Upper lobe of right lung (tissue), 1 donor: ENCODE data around the gene PPL. TPM values are rescaled to one million over a fixed set of nuclear protein-coding genes. Genes with fewer than 3 reads are reported as not detected.
A peak's percentile ranks its signal among the peaks of the same experiment; 100 is the strongest.

Experiments
- ATAC-seq: fragments of 200-7000 bp; cut with Tn5 transposase; one replicate; pipeline ENCODE4 v1.9.1; 2020; ENCODE audit warnings: mild to moderate bottlenecking, moderate library complexity
- DNase-seq: peaks from one replicate; pipeline ENCODE4 v3.0.0-alpha.2; 2020
- H3K27ac ChIP-seq: fragments of 200-600 bp; one replicate; pipeline ENCODE4 v1.8.0; 2022
- H3K27me3 ChIP-seq: fragments of 200-600 bp; one replicate; pipeline ENCODE4 v1.8.0; 2022; ENCODE audit warnings: mild to moderate bottlenecking
- H3K36me3 ChIP-seq: fragments of 200-600 bp; one replicate; pipeline ENCODE4 v1.8.0; 2022
- H3K4me1 ChIP-seq: fragments of 200-600 bp; one replicate; pipeline ENCODE4 v1.8.0; 2022
- H3K4me3 ChIP-seq: fragments of 200-600 bp; one replicate; pipeline ENCODE4 v1.8.0; 2022; ENCODE audit warnings: mild to moderate bottlenecking
- H3K9me3 ChIP-seq: fragments of 200-600 bp; one replicate; pipeline ENCODE4 v1.8.0; 2022
- intact Hi-C: fragments of 100-400 bp; cut with DNase I; formaldehyde crosslinking; loops from one replicate; pipeline ENCODE4 v1.11.0; 2022
- total RNA-seq: library from RNA; stranded (reverse); fragmentation: NEBNext Ultra II Directional; extraction: Animal tissue kit (Norgen Biotek cat#: 25700); gene quantifications from one replicate; pipeline ENCODE4 v1.2.1, GENCODE V29; 2021
- TF ChIP-seq, protein P1 (sequence below): fragments of 200-600 bp; IDR thresholded peaks from one replicate; pipeline ENCODE4 v1.8.0; 2022; ENCODE audit warnings: antibody characterized with exemption
- donor health status: DM: no; HTN: yes; CAD: no; lungs with severe emphysema.

PPL gene
- total RNA-seq, 1 donor from 2014 or later: 78.1 TPM

DNA sequence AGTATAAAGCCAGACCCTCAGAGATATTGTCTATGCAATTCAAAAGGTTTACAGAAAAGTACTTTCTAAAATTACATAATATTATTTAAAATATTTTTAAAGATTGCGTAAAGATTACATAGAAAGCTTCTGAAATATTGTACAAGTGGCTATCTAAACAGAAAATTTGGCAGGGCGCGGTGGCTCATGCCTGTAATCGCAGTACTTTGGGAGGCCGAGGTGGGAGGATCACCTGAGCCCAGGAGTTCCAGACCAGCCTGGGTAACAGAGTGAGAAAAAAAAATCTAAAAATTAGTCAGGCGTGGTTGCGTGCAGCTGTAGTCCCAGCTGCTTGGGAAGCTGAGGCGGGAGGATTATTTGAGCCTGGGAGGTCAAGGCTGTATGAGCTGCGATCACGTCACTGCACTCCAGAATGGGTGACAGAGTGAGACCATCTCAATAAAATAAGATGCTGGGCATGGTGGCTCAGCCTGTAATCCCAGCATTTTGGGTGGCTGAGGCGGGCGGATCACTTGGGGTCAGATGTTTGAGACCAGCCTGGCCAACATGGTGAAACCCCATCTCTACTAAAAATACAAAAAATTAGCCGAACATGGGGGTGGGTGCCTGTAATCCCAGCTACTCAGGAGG lies 71.6 kb downstream of the PPL start:
- ATAC-seq (no peak), DNase-seq (no peak)
- TF ChIP-seq, protein P1, sequence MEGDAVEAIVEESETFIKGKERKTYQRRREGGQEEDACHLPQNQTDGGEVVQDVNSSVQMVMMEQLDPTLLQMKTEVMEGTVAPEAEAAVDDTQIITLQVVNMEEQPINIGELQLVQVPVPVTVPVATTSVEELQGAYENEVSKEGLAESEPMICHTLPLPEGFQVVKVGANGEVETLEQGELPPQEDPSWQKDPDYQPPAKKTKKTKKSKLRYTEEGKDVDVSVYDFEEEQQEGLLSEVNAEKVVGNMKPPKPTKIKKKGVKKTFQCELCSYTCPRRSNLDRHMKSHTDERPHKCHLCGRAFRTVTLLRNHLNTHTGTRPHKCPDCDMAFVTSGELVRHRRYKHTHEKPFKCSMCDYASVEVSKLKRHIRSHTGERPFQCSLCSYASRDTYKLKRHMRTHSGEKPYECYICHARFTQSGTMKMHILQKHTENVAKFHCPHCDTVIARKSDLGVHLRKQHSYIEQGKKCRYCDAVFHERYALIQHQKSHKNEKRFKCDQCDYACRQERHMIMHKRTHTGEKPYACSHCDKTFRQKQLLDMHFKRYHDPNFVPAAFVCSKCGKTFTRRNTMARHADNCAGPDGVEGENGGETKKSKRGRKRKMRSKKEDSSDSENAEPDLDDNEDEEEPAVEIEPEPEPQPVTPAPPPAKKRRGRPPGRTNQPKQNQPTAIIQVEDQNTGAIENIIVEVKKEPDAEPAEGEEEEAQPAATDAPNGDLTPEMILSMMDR: no peak
- Histone ChIP-seq H3K27ac (no peak overlapping the region), H3K27me3 (no peaks in the 10 kb centered on the region), H3K36me3 (peaks cover 61% of the 10 kb centered on the region), H3K4me1 (peaks cover 18% of the 10 kb centered on the region), H3K9me3 (no peaks in the 10 kb centered on the region), H3K4me3 (no peak overlapping the region)
- intact Hi-C loops: no loop called here

DNA sequence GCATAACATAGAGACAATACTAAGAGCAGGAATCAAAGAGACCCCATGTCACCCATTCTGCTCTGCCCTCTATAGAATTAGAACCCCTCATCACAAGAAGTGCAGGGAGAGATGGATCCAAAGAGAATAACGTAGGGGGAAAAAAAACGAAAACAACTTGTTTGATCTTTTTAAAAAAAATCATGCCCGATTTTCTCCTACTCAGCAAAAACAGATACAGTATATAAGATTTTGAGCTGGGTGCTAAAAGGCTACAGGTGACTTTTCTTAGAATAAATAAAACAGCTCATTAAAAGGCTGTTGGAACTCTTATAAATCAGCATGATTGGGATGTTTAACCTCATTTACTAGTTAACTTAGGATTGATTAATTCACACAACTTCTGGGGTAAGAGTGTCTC lies 72.2 kb downstream of the PPL start:
- TF ChIP-seq, protein P1: no peak
- Histone ChIP-seq H3K27me3 (no peaks in the 10 kb centered on the region), H3K9me3 (no peaks in the 10 kb centered on the region), H3K4me1 (peaks cover 18% of the 10 kb centered on the region), H3K27ac (no peak overlapping the region), H3K4me3 (no peak overlapping the region), H3K36me3 (peaks cover 61% of the 10 kb centered on the region)
- ATAC-seq (no peak), DNase-seq (no peak)
- intact Hi-C loops: no loop called here

DNA sequence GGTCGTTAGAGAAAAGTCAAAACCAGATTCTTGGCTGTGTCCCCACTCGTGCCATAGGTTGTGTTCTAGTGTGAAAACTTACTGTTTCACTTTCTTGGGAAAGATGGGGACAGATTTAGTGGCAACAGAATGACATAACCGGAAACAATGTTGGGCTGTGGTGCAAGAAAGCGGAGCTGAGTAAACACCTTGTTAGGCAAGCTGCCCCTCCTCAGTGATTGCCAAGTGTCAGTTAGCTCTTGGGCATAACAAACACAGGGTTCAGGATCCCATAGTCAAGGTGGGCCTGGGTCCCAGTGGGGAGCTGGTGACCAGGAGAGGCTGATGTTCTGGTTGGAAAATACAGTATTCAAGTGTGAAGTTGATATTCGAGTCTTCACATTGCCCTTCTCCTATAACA lies 74.3 kb downstream of the PPL start:
- Histone ChIP-seq H3K4me1 (peaks cover 13% of the 10 kb centered on the region), H3K27ac (peak overlapping the region; percentile 38), H3K4me3 (no peak overlapping the region), H3K9me3 (no peaks in the 10 kb centered on the region), H3K36me3 (peaks cover 66% of the 10 kb centered on the region), H3K27me3 (no peaks in the 10 kb centered on the region)
- ATAC-seq (peak; percentile 78), DNase-seq (no peak)
- TF ChIP-seq, protein P1: no peak
- intact Hi-C loops: no loop called here

DNA sequence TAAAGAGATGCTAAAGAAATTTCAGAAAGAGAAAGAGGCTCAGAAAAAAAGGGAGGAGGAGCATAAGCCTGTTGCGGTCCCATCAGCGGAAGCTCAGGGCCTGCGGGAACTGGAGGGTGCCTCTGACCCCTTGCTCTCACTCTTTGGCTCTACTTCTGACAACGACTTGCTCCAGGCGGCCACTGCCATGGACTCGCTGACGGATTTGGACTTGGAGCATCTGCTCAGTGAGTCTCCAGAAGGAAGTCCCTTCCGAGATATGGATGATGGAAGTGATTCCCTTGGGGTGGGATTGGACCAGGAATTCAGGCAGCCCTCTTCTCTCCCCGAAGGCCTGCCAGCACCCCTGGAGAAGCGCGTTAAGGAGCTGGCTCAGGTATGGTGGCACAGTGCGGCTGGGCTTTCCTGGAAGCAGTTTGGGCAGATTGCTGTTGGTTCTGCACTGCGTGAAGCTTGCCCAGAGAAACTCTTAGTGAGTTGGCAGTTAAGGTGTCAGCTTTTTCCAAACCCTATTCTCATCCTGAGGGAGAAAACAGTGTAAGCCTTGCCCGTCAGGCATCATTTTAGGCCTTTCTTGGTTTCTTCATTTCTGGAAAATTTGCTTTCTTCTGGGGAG lies 76.1 kb downstream of the PPL start:
- H3K36me3 ChIP-seq: peaks cover 84% of the 10 kb centered on the region
- no peak overlapping the region for H3K27ac ChIP-seq
- H3K27me3 ChIP-seq: no peaks in the 10 kb centered on the region
- peaks cover 13% of the 10 kb centered on the region for H3K4me1 ChIP-seq
- ATAC-seq (no peak), DNase-seq (no peak)
- TF ChIP-seq, protein P1: no peak
- no peak overlapping the region for H3K4me3 ChIP-seq
- no peaks in the 10 kb centered on the region for H3K9me3 ChIP-seq
- intact Hi-C loops: no loop called here

DNA sequence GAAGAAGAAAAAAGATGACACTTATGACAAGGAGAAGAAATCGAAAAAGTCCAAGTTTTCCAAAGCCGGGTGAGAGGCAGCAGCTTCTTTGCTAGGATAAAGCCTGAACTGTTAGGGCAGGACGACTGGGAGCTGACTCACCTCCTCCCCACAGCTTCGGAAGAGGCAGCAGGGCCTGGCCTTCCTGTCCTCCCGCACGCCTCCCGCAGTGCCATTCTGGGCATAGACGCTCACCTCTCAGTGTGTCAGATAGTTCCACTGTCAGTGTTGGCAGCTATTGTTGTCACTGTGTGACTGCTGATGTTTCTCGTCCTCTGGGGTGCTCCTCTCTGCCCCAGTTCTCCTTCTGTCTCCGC lies 77.1 kb downstream of the PPL start:
- no peaks in the 10 kb centered on the region for H3K9me3 ChIP-seq
- no peak overlapping the region for H3K27ac ChIP-seq
- H3K27me3 ChIP-seq: no peaks in the 10 kb centered on the region
- DNase-seq (no peak), ATAC-seq (no peak)
- H3K4me3 ChIP-seq: no peak overlapping the region
- H3K4me1 ChIP-seq: peaks cover 13% of the 10 kb centered on the region
- intact Hi-C loops: no loop called here
- TF ChIP-seq, protein P1: no peak
- peaks cover 94% of the 10 kb centered on the region for H3K36me3 ChIP-seq
